Measurements from ENCODE around the gene CYFIP1. TPM values are rescaled to one million over a fixed set of nuclear protein-coding genes. Genes with fewer than 3 reads are reported as not detected.

Gene CYFIP1
- total and polyA plus RNA-seq, 2 donors (not counting 1 experiment from before 2014, with no cell fraction given) = 59.4 to 102 TPM

- no peak for TF ChIP-seq CTCF (conservative IDR thresholded peaks at IDR 0.05 in 1 of 2, IDR thresholded peaks at IDR 0.05 in 1 of 2; ENCODE audit: low read depth in 1 of 2, low read length in 2 of 2)
- TF ChIP-seq EZH2 (IDR thresholded peaks at IDR 0.05; ENCODE audit: low read length, missing control alignments) = no peak
- DNase-seq (ENCODE audit: low read depth in 2 of 2) = no peak
- no peak overlapping the region for H3K27ac ChIP-seq (ENCODE audit: insufficient read depth, low read length)
- H2AFZ ChIP-seq (ENCODE audit: low read length) = no peak overlapping the region
- no peak overlapping the region for H3K4me3 ChIP-seq (replicated peaks in 1 of 4; ENCODE audit: control extremely low read depth in 1 of 4, insufficient read depth in 1 of 4, low read depth in 3 of 4, low read length in 4 of 4)
- H3K4me1 ChIP-seq (ENCODE audit: control insufficient read depth, extremely low read depth, insufficient read depth, low read length) = no peaks in the 10 kb centered on the region
- H3K9me3 ChIP-seq (ENCODE audit: control insufficient read depth, insufficient read depth, low read depth, low read length) = no peaks in the 10 kb centered on the region
- H4K20me1 ChIP-seq (ENCODE audit: control insufficient read depth, extremely low read depth, insufficient read depth, low read length) = no peaks in the 10 kb centered on the region
- no peaks in the 10 kb centered on the region for H3K36me3 ChIP-seq (ENCODE audit: control insufficient read depth, insufficient read depth, low read length)
- H3K9ac ChIP-seq (ENCODE audit: insufficient read depth, low read length) = no peak overlapping the region
- H3K27me3 ChIP-seq (ENCODE audit: control insufficient read depth, insufficient read depth, low read length) = no peaks in the 10 kb centered on the region
- no peak overlapping the region for H3K4me2 ChIP-seq (ENCODE audit: extremely low read depth, insufficient read depth, low read length)
- no peaks in the 10 kb centered on the region for H3K79me2 ChIP-seq (ENCODE audit: control insufficient read depth, insufficient read depth, low read length)
These were observed 153.0 kb downstream of the CYFIP1 start for GRCh38 chr15:22827125-22827524.

GRCh38 chr15:22823495-22824128 is 156.6 kb downstream of the CYFIP1 start:
- DNase-seq (ENCODE audit: low read depth in 2 of 2) = no peak
- no peak overlapping the region for H3K4me2 ChIP-seq (ENCODE audit: extremely low read depth, insufficient read depth, low read length)
- H3K27ac ChIP-seq (ENCODE audit: insufficient read depth, low read length) = no peak overlapping the region
- H3K27me3 ChIP-seq (ENCODE audit: control insufficient read depth, insufficient read depth, low read length) = no peaks in the 10 kb centered on the region
- H4K20me1 ChIP-seq (ENCODE audit: control insufficient read depth, extremely low read depth, insufficient read depth, low read length) = no peaks in the 10 kb centered on the region
- peaks cover 4% of the 10 kb centered on the region for H3K36me3 ChIP-seq (ENCODE audit: control insufficient read depth, insufficient read depth, low read length)
- no peaks in the 10 kb centered on the region for H3K9me3 ChIP-seq (ENCODE audit: control insufficient read depth, insufficient read depth, low read depth, low read length)
- no peak overlapping the region for H3K4me3 ChIP-seq (replicated peaks in 1 of 4; ENCODE audit: control extremely low read depth in 1 of 4, insufficient read depth in 1 of 4, low read depth in 3 of 4, low read length in 4 of 4)
- H3K79me2 ChIP-seq (ENCODE audit: control insufficient read depth, insufficient read depth, low read length) = no peaks in the 10 kb centered on the region
- H2AFZ ChIP-seq (ENCODE audit: low read length) = no peak overlapping the region
- TF ChIP-seq EZH2 (IDR thresholded peaks at IDR 0.05; ENCODE audit: low read length, missing control alignments) (no peak), CTCF (conservative IDR thresholded peaks at IDR 0.05 in 1 of 2, IDR thresholded peaks at IDR 0.05 in 1 of 2; ENCODE audit: low read depth in 1 of 2, low read length in 2 of 2) (no peak)
- no peak overlapping the region for H3K9ac ChIP-seq (ENCODE audit: insufficient read depth, low read length)
- no peaks in the 10 kb centered on the region for H3K4me1 ChIP-seq (ENCODE audit: control insufficient read depth, extremely low read depth, insufficient read depth, low read length)

- Histone ChIP-seq H3K27ac (ENCODE audit: insufficient read depth, low read length) (no peak overlapping the region), H3K4me3 (replicated peaks in 1 of 4; ENCODE audit: control extremely low read depth in 1 of 4, insufficient read depth in 1 of 4, low read depth in 3 of 4, low read length in 4 of 4) (no peak overlapping the region), H2AFZ (ENCODE audit: low read length) (no peak overlapping the region), H3K27me3 (ENCODE audit: control insufficient read depth, insufficient read depth, low read length) (no peaks in the 10 kb centered on the region), H3K79me2 (ENCODE audit: control insufficient read depth, insufficient read depth, low read length) (no peaks in the 10 kb centered on the region), H3K9me3 (ENCODE audit: control insufficient read depth, insufficient read depth, low read depth, low read length) (no peaks in the 10 kb centered on the region), H4K20me1 (ENCODE audit: control insufficient read depth, extremely low read depth, insufficient read depth, low read length) (no peaks in the 10 kb centered on the region), H3K4me1 (ENCODE audit: control insufficient read depth, extremely low read depth, insufficient read depth, low read length) (no peaks in the 10 kb centered on the region), H3K4me2 (ENCODE audit: extremely low read depth, insufficient read depth, low read length) (no peak overlapping the region), H3K9ac (ENCODE audit: insufficient read depth, low read length) (no peak overlapping the region), H3K36me3 (ENCODE audit: control insufficient read depth, insufficient read depth, low read length) (peaks cover 4% of the 10 kb centered on the region)
- TF ChIP-seq CTCF (conservative IDR thresholded peaks at IDR 0.05 in 1 of 2, IDR thresholded peaks at IDR 0.05 in 1 of 2; ENCODE audit: low read depth in 1 of 2, low read length in 2 of 2) = no peak
- no peak for DNase-seq (ENCODE audit: low read depth in 2 of 2)
These were observed 160.5 kb downstream of the CYFIP1 start for GRCh38 chr15:22819651-22820050.

Other genes with a start within 250 kb of the CYFIP1 start
- gene NIPA1, start 193.7 kb downstream of the CYFIP1 start, total RNA-seq = 4.4 and 6.8 TPM in 2 replicates
- 6.7 and 11.4 TPM in 2 replicates for gene NIPA1, start 193.7 kb downstream of the CYFIP1 start, polyA plus RNA-seq
- gene NIPA2, start 141.7 kb downstream of the CYFIP1 start, total RNA-seq = 41.6 and 47.7 TPM in 2 replicates
- 64.7 and 65.8 TPM in 2 replicates for gene NIPA2, start 141.7 kb downstream of the CYFIP1 start, polyA plus RNA-seq
- gene TUBGCP5, start 59.2 kb upstream of the CYFIP1 start, total RNA-seq = 17.0 and 19.5 TPM in 2 replicates
- gene TUBGCP5, start 59.2 kb upstream of the CYFIP1 start, polyA plus RNA-seq = 21.0 and 22.0 TPM in 2 replicates
- not detected in 2 replicates for gene GOLGA6L1, start 156.5 kb upstream of the CYFIP1 start, total RNA-seq
- gene GOLGA6L1, start 156.5 kb upstream of the CYFIP1 start, polyA plus RNA-seq = not detected in 2 replicates